ENCODE data around the gene PDK4.

Gene PDK4

GRCh38 chr7:95596198-95597063 lies at the start of gene PDK4:
Gene PDK4, minus strand, starts transcription at chr7:95596516. Its CDS starts 223 bp downstream, at chr7:95596293.
- Histone ChIP-seq H3K4me1 (ENCODE audit: control insufficient read depth in 1 of 2, insufficient read depth in 1 of 2, low read depth in 1 of 2, low read length in 1 of 2) (peaks cover 0 to 12% of the 10 kb centered on the region in 2 experiments), H3K36me3 (no peaks in the 10 kb centered on the region), H3K4me3 (ENCODE audit: low read depth in 1 of 2, low read length in 1 of 2) (peak within 1 kb of the TSS in 1 of 2 experiments; percentile 67), H3K27me3 (peaks cover 56% of the 10 kb centered on the region), H3K9me3 (no peaks in the 10 kb centered on the region), H3K27ac (peak within 1 kb of the TSS; percentile 17)
- TF ChIP-seq CTCF (IDR thresholded peaks at IDR 0.05), result no peak

DNA sequence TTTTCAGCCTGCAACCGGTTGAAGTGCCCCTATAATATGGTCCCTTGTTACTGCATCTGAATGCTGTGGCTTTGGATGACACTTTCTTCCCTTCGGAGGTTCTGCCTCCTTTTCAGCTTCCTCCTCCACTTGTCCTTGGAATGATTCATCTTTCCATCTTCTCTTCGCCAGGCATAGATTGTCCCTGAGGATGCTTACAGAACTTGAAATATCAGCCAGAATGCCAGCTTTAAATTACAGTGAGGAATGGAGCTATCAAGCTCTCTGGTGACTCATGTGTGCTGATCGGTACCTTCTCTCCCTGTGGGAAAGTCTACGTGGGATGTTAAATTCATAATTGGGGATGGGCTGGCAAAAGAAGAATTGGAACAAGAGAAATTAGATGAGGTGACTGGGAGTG lies 45.9 kb upstream of the PDK4 start:
- Histone ChIP-seq H3K4me3 (ENCODE audit: low read depth in 1 of 2, low read length in 1 of 2) (no peak overlapping the region), H3K4me1 (ENCODE audit: control insufficient read depth in 1 of 2, insufficient read depth in 1 of 2, low read depth in 1 of 2, low read length in 1 of 2) (no peaks in the 10 kb centered on the region), H3K9me3 (no peaks in the 10 kb centered on the region), H3K27me3 (no peaks in the 10 kb centered on the region), H3K36me3 (no peaks in the 10 kb centered on the region), H3K27ac (no peak overlapping the region)
- TF ChIP-seq CTCF (IDR thresholded peaks at IDR 0.05), result no peak

GRCh38 chr7:95636140-95636940 lies 40.0 kb upstream of the PDK4 start:
- Histone ChIP-seq H3K4me3 (ENCODE audit: low read depth in 1 of 2, low read length in 1 of 2) (no peak overlapping the region), H3K36me3 (no peaks in the 10 kb centered on the region), H3K27ac (no peak overlapping the region), H3K9me3 (no peaks in the 10 kb centered on the region), H3K27me3 (no peaks in the 10 kb centered on the region), H3K4me1 (ENCODE audit: control insufficient read depth in 1 of 2, insufficient read depth in 1 of 2, low read depth in 1 of 2, low read length in 1 of 2) (no peaks in the 10 kb centered on the region)
- TF ChIP-seq CTCF (IDR thresholded peaks at IDR 0.05), result no peak

- TF ChIP-seq CTCF (IDR thresholded peaks at IDR 0.05), result no peak
- H3K4me1 ChIP-seq (ENCODE audit: control insufficient read depth in 1 of 2, insufficient read depth in 1 of 2, low read depth in 1 of 2, low read length in 1 of 2), result no peaks in the 10 kb centered on the region
- no peaks in the 10 kb centered on the region for H3K36me3 ChIP-seq
- H3K9me3 ChIP-seq, result no peaks in the 10 kb centered on the region
- no peak overlapping the region for H3K4me3 ChIP-seq (ENCODE audit: low read depth in 1 of 2, low read length in 1 of 2)
- no peaks in the 10 kb centered on the region for H3K27me3 ChIP-seq
- no peak overlapping the region for H3K27ac ChIP-seq
Observed at GRCh38 chr7:95632609-95633008, 36.3 kb upstream of the PDK4 start.

DNA sequence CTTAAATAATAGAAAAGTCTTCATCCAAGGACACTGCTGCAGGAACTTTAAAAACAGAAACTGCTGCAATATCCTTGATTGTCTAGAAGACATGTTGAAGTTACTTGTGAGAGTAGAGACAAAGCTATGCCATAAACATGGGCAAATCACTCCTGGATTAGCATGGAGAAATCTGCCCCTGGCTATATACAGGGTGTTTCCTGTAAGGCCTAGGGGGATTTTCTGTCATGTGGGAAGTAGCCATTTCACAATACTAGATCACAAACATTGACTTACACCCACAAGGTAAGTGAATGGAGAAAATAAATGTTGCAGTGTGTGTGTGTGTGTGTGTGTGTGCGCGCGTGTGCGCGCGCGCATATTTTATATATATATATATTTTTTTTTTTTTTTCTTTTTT lies 35.2 kb upstream of the PDK4 start:
- no peak for TF ChIP-seq CTCF (IDR thresholded peaks at IDR 0.05)
- Histone ChIP-seq H3K36me3 (no peaks in the 10 kb centered on the region), H3K9me3 (no peaks in the 10 kb centered on the region), H3K4me1 (ENCODE audit: control insufficient read depth in 1 of 2, insufficient read depth in 1 of 2, low read depth in 1 of 2, low read length in 1 of 2) (no peaks in the 10 kb centered on the region), H3K4me3 (ENCODE audit: low read depth in 1 of 2, low read length in 1 of 2) (no peak overlapping the region), H3K27ac (no peak overlapping the region), H3K27me3 (no peaks in the 10 kb centered on the region)

Measured in neutrophil (primary cell).